PFSK-1 (cell line): ENCODE data around the gene RASSF3.

ENCODE experiments used
- FOXP2 ChIP-seq: optimal IDR thresholded peaks from 2 replicates; pipeline ENCODE3; 2011; ENCODE audit warnings: borderline replicate concordance, control low read depth, inconsistent platforms; ENCODE audit not compliant: insufficient read depth; ENCODE audit errors: extremely low read length, extremely low read depth
- POLR2AphosphoS5 ChIP-seq: IDR thresholded peaks from 2 replicates; pipeline ENCODE4 v1.6.1; 2012; ENCODE audit warnings: low read depth, mild to moderate bottlenecking, control low read depth, low read length, moderate library complexity
- REST ChIP-seq, 2 experiments: IDR thresholded peaks; 2 replicates each; pipeline versions ENCODE4 v1.6.1 to v1.8.0; 2011 to 2012; ENCODE audit warnings: low read depth in 2 of 2, low read length in 2 of 2, control low read depth in 1 of 2, inconsistent platforms in 1 of 2, mild to moderate bottlenecking in 1 of 2, moderate library complexity in 1 of 2; ENCODE audit not compliant: insufficient read depth in 1 of 2

GRCh38 chr12:64746663-64747062 is 136.4 kb downstream of the RASSF3 start:
- TF ChIP-seq POLR2AphosphoS5 = no peak
- no peak for TF ChIP-seq REST (IDR thresholded peaks at IDR 0.05; ENCODE audit: insufficient read depth in 1 of 2, low read depth in 2 of 2, low read length in 2 of 2)
- TF ChIP-seq FOXP2 = no peak
